Endothelial cell of umbilical vein (primary cell): Measurements from ENCODE around the gene ATRNL1. TPM values are rescaled to one million over a fixed set of nuclear protein-coding genes. Genes with fewer than 3 reads are reported as not detected.
A peak's percentile ranks its signal among the peaks of the same experiment; 100 is the strongest.

Experiments
- BruUV-seq: library from RNA; stranded (reverse); fragments of 400-500 nt; replicated peaks from 2 replicates; lab custom pipeline; 2021; lab: Mats Ljungman, UMichigan
- CTCF ChIA-PET: fragments of 300-600, 350-600 bp; sonication (Branson Sonifier 250); formaldehyde crosslinking; loops from one replicate; lab custom pipeline; 2021; ENCODE audit warnings: antibody characterized with exemption, inconsistent platforms; lab: Charles Lee
- POLR2A ChIA-PET: fragments of 300-600, 350-600 bp; sonication (Branson Sonifier 250); formaldehyde crosslinking; loops from one replicate; lab custom pipeline; 2021; ENCODE audit warnings: antibody characterized with exemption, inconsistent platforms; lab: Charles Lee
- DNase-seq: peaks from one replicate; pipeline ENCODE4 v3.0.0-alpha.2; 2011; ENCODE audit warnings: low read depth, low spot score
- FAIRE-seq: peaks from 2 replicates; lab custom pipeline; 2011; peaks lifted over from hg19 to GRCh38; lab: Jason Lieb, UNC
- H2AFZ ChIP-seq: 2 replicates; pipeline ENCODE4 v1.6.0; 2012; ENCODE audit warnings: low read depth, low read length, control low read depth, inconsistent platforms
- H3K27ac ChIP-seq: 2 replicates; pipeline ENCODE4 v1.5.1; 2011; ENCODE audit warnings: low read depth, mild to moderate bottlenecking, control low read depth, low read length, moderate library complexity; ENCODE audit not compliant: insufficient read depth
- H3K27me3 ChIP-seq, 2 experiments: 2 replicates each; pipeline versions ENCODE4 v1.6.0 to v1.6.1; 2011; ENCODE audit warnings: low read length in 2 of 2, mixed read lengths in 1 of 2; ENCODE audit not compliant: control insufficient read depth in 2 of 2, insufficient read depth in 2 of 2
- H3K36me3 ChIP-seq, 2 experiments: 2 replicates in 1 of 2; 3 replicates in 1 of 2; pipeline ENCODE4 v1.5.1; 2011; ENCODE audit warnings: low read length in 2 of 2, mild to moderate bottlenecking in 1 of 2, moderate library complexity in 1 of 2; ENCODE audit not compliant: control insufficient read depth in 2 of 2, insufficient read depth in 2 of 2; ENCODE audit errors: extremely low read depth in 1 of 2
- H3K4me1 ChIP-seq: 3 replicates; pipeline ENCODE4 v1.5.1; 2011; ENCODE audit warnings: mild to moderate bottlenecking, low read length; ENCODE audit not compliant: control insufficient read depth, insufficient read depth; ENCODE audit errors: extremely low read depth
- H3K4me2 ChIP-seq: 2 replicates; pipeline ENCODE4 v1.6.1; 2011; ENCODE audit warnings: low read length, control low read depth, mixed read lengths; ENCODE audit not compliant: insufficient read depth
- H3K4me3 ChIP-seq, 3 experiments: fragments of 200-600 bp in 1 of 3; sonication (generic), shearing (Covaris generic) in 1 of 3; replicated peaks in 1 of 3; 2 replicates each; pipeline ENCODE4 v1.5.1; 2011 to 2016; ENCODE audit warnings: control low read depth in 3 of 3, low read length in 3 of 3, mild to moderate bottlenecking in 2 of 3, inconsistent platforms in 1 of 3, low read depth in 1 of 3, moderate library complexity in 1 of 3; ENCODE audit not compliant: insufficient read depth in 1 of 3
- H3K79me2 ChIP-seq: 2 replicates; pipeline ENCODE4 v1.6.0; 2012; ENCODE audit warnings: low read length, inconsistent platforms; ENCODE audit not compliant: control insufficient read depth, insufficient read depth
- H3K9ac ChIP-seq: replicated peaks from 2 replicates; pipeline ENCODE3; 2011; ENCODE audit warnings: low read length, control low read depth; ENCODE audit not compliant: insufficient read depth; ENCODE audit errors: extremely low read depth
- H3K9me1 ChIP-seq: replicated peaks from 3 replicates; pipeline ENCODE4 v1.6.0; 2011; ENCODE audit warnings: mild to moderate bottlenecking, low read length; ENCODE audit not compliant: control insufficient read depth, insufficient read depth; ENCODE audit errors: extremely low read depth
- H3K9me3 ChIP-seq: replicated peaks from 2 replicates; pipeline ENCODE4 v1.5.1; 2012; ENCODE audit warnings: low read length, inconsistent platforms; ENCODE audit not compliant: control insufficient read depth, insufficient read depth
- H4K20me1 ChIP-seq: replicated peaks from 2 replicates; pipeline ENCODE3; 2011; ENCODE audit warnings: mild to moderate bottlenecking, low read length; ENCODE audit not compliant: control insufficient read depth, insufficient read depth; ENCODE audit errors: extremely low read depth
- CTCF ChIP-seq, 2 donors: IDR thresholded peaks; 1 replicate in 1 of 2; 2 replicates in 1 of 2; pipeline ENCODE4 v1.5.1; 2011; ENCODE audit warnings: low read length in 2 of 2, mild to moderate bottlenecking in 2 of 2, moderate library complexity in 2 of 2, control low read depth in 1 of 2, inconsistent platforms in 1 of 2, low read depth in 1 of 2; ENCODE audit not compliant: insufficient read depth in 1 of 2; ENCODE audit errors: extremely low read depth in 1 of 2
- EZH2 ChIP-seq: IDR thresholded peaks from 2 replicates; pipeline ENCODE4 v1.6.1; 2012; ENCODE audit warnings: borderline replicate concordance, low read depth, mild to moderate bottlenecking, moderate library complexity, low read length, inconsistent platforms; ENCODE audit not compliant: severe bottlenecking
- MAX ChIP-seq: IDR thresholded peaks from 2 replicates; pipeline ENCODE4 v1.6.1; 2011; ENCODE audit not compliant: insufficient read depth, insufficient read length
- MYC ChIP-seq: IDR thresholded peaks from one replicate; pipeline ENCODE4 v1.6.1; 2011; ENCODE audit warnings: mild to moderate bottlenecking, low read depth, low read length
- POLR2AphosphoS5 ChIP-seq: IDR thresholded peaks from 2 replicates; pipeline ENCODE4 v1.6.1; 2012; ENCODE audit warnings: low read depth, mild to moderate bottlenecking, control low read depth, low read length, moderate library complexity; ENCODE audit not compliant: insufficient read depth
- dilution Hi-C: fragments of 300-500 bp; cut with MboI; formaldehyde crosslinking; loops from one replicate; pipeline ENCODE4 v1.15.0; 2019; ENCODE audit warnings: low sequenced_read_pairs; ENCODE audit not compliant: extremely low pct_ligation_motif_present
- intact Hi-C: fragments of 100-400 bp; cut with micrococcal nuclease; formaldehyde crosslinking; loops from one replicate; pipeline ENCODE4 v1.10.0; 2022
- polyA plus RNA-seq, 4 experiments: library from polyadenylated mRNA; depleted of rRNA in 3 of 4; stranded (reverse) in 3 of 4; unstranded in 1 of 4; fragments of >200 nt; gene quantifications; 2 replicates each; pipeline versions ENCODE4 v1.2.1 to v1.2.3, GENCODE V29; 2011 to 2012; ENCODE audit warnings: missing spikeins in 1 of 4
- total RNA-seq: library from RNA; stranded (reverse); gene quantifications from 2 replicates; pipeline ENCODE4 v1.2.3, GENCODE V29; 2021

Gene ATRNL1
- total and polyA plus RNA-seq, 2 donors (not counting 3 experiments of a cell fraction or from before 2014, with no cell fraction given): not detected

- TF ChIP-seq POLR2AphosphoS5 (no peak), CTCF (IDR thresholded peaks at IDR 0.05; ENCODE audit: extremely low read depth in 1 of 2, insufficient read depth in 1 of 2, low read depth in 1 of 2, low read length in 2 of 2) (no peak), MYC (no peak), MAX (no peak), EZH2 (no peak)
- DNase-seq (no peak), FAIRE-seq (no peak)
- BruUV-seq: no TSS peak
- ChIA-PET POLR2A (no interaction called here), CTCF (interaction anchor here (0.8 to 1.0 kb wide), 4 partner anchors 11 to 335 kb away, joined by 3 to 5 read pairs (median 3); no protein-coding TSS in a partner anchor)
- Histone ChIP-seq H3K9me3 (no peaks in the 10 kb centered on the region), H3K9ac (no peak overlapping the region), H3K27ac (no peak overlapping the region), H3K9me1 (no peaks in the 10 kb centered on the region), H3K4me3 (no peak overlapping the region), H2AFZ (no peak overlapping the region), H3K79me2 (no peaks in the 10 kb centered on the region), H4K20me1 (no peaks in the 10 kb centered on the region), H3K4me1 (peaks cover 24% of the 10 kb centered on the region), H3K36me3 (no peaks in the 10 kb centered on the region), H3K27me3 (no peaks in the 10 kb centered on the region), H3K4me2 (peak overlapping the region; percentile 1)
- dilution Hi-C loops: no loop called here
- intact Hi-C loops: loop anchor here (2.0 to 5.0 kb wide), 2 partner anchors 16 to 319 kb away; partner anchors contain the start of gene GFRA1
Observed at GRCh38 chr10:115953281-115953680, 860.1 kb downstream of the ATRNL1 start.
